RPMI7951 (cell line): ENCODE results near the gene GP5. TPM values are rescaled to one million over a fixed set of nuclear protein-coding genes. Genes with fewer than 3 reads are reported as not detected.

Experiments
- DNase-seq: peaks from one replicate; pipeline ENCODE4 v3.0.0-alpha.2; 2012; ENCODE audit warnings: low read depth
- total RNA-seq: library from RNA; depleted of rRNA; stranded (reverse); fragments of >200 nt; shearing (Covaris generic); gene quantifications from 2 replicates; pipeline ENCODE4 v1.2.3, GENCODE V29; 2014; rRNA removed

Gene GP5
- total RNA-seq: not detected in 2 replicates

GRCh38 chr3:194399166-194399565, at the start of gene GP5:
Gene GP5, minus strand, starts transcription at chr3:194399266. Its CDS starts 984 bp downstream, at chr3:194398282.
- DNase-seq: no peak

GRCh38 chr3:194447657-194448056, 48.6 kb upstream of the GP5 start:
- no peak for DNase-seq

GRCh38 chr3:194447161-194447560, 48.1 kb upstream of the GP5 start:
- no peak for DNase-seq

- DNase-seq: no peak
These were observed 47.7 kb upstream of the GP5 start for GRCh38 chr3:194446754-194447153.

GRCh38 chr3:194446172-194446571, 47.1 kb upstream of the GP5 start:
- no peak for DNase-seq

- no peak for DNase-seq
These were observed 44.8 kb upstream of the GP5 start for GRCh38 chr3:194443901-194444300.

- no peak for DNase-seq
These were observed 41.7 kb upstream of the GP5 start for GRCh38 chr3:194440756-194441155.

GRCh38 chr3:194439881-194440550, 41.0 kb upstream of the GP5 start:
- DNase-seq: no peak

GRCh38 chr3:194434503-194434902, 35.4 kb upstream of the GP5 start:
- no peak for DNase-seq

GRCh38 chr3:194431554-194431953, 32.5 kb upstream of the GP5 start:
- DNase-seq: no peak

- no peak for DNase-seq
These were observed 26.3 kb upstream of the GP5 start for GRCh38 chr3:194425399-194425798.

GRCh38 chr3:194424953-194425352, 25.9 kb upstream of the GP5 start:
- DNase-seq: no peak

- no peak for DNase-seq
These were observed 25.3 kb upstream of the GP5 start for GRCh38 chr3:194424373-194424772.

- no peak for DNase-seq
These were observed 24.3 kb upstream of the GP5 start for GRCh38 chr3:194423317-194423716.

GRCh38 chr3:194422188-194422587, 23.1 kb upstream of the GP5 start:
- DNase-seq: peak; percentile 14

- DNase-seq: no peak
These were observed 19.6 kb upstream of the GP5 start for GRCh38 chr3:194418671-194419070.

- peak; percentile 23 for DNase-seq
These were observed 8.4 kb upstream of the GP5 start for GRCh38 chr3:194407423-194407822.

GRCh38 chr3:194405766-194406165, 6.7 kb upstream of the GP5 start:
- no peak for DNase-seq

GRCh38 chr3:194404365-194405140, 5.5 kb upstream of the GP5 start:
- DNase-seq: peak; percentile 58

- DNase-seq: no peak
These were observed 2.8 kb upstream of the GP5 start for GRCh38 chr3:194401868-194402329.

GRCh38 chr3:194401346-194401745, 2.3 kb upstream of the GP5 start:
- DNase-seq: no peak

GRCh38 chr3:194399874-194400411, 877 bp upstream of the GP5 start:
- DNase-seq: no peak

- DNase-seq: no peak
These were observed 1.2 kb downstream of the GP5 start for GRCh38 chr3:194397757-194398312.
